ENCODE data around the gene NPBWR2. TPM values are rescaled to one million over a fixed set of nuclear protein-coding genes. Genes with fewer than 3 reads are reported as not detected.
A peak's percentile ranks its signal among the peaks of the same experiment; 100 is the strongest.

The NPBWR2 gene
- total and polyA plus RNA-seq, 9 donors, result not detected

DNA sequence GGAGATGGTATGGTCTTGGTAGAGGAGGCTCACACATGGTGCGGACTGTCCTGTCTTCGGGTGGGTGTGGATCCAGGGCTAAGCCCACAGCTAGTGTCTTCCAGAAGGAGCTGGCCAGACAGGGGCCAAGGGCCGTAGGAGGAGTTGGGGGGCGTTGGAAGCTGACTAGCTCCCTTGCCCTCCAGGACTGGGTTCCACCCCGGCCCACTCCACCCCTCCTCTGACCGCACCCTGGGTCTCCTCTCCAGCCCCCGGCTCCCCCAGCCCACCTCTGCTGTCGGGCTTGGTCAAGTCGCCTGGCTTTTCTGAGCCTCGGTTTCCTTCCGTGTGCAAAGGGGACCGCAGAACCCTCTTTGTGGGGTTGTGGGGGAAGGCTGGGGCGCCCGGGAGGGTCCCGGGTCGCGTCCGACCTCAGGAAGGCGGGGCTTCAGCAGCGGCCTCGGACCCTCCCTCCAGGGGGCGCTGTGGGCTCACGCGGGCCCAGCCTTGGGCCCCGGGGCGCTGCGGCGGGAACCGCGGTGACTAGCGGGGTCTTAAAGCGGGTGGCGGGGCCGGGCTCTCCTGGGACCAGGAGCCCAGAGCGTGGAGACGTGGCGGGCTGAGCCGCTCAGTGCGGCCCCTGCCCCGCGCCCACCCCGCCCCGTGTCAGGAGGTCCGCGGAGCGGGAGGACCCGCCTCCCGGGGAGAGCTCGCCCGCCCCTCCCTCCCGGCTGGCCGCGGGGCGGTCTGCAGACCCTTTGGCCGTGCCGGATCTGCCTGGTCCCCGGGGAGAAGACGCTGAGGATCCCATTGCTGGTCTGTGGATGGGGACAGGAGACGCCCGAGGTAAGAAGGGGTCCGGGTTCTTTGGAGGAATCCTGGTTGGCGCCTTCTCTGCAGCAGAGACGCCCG is 5.4 kb downstream of the NPBWR2 start:
- intact Hi-C loops (cut with DNase I), result no loop called here
- no peaks in the 10 kb centered on the region for H3K27me3 ChIP-seq
- TF ChIP-seq POLR2A (IDR thresholded peaks at IDR 0.05) (no peak), EP300 (IDR thresholded peaks at IDR 0.05) (no peak)
- TF ChIP-seq, protein P1, sequence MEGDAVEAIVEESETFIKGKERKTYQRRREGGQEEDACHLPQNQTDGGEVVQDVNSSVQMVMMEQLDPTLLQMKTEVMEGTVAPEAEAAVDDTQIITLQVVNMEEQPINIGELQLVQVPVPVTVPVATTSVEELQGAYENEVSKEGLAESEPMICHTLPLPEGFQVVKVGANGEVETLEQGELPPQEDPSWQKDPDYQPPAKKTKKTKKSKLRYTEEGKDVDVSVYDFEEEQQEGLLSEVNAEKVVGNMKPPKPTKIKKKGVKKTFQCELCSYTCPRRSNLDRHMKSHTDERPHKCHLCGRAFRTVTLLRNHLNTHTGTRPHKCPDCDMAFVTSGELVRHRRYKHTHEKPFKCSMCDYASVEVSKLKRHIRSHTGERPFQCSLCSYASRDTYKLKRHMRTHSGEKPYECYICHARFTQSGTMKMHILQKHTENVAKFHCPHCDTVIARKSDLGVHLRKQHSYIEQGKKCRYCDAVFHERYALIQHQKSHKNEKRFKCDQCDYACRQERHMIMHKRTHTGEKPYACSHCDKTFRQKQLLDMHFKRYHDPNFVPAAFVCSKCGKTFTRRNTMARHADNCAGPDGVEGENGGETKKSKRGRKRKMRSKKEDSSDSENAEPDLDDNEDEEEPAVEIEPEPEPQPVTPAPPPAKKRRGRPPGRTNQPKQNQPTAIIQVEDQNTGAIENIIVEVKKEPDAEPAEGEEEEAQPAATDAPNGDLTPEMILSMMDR (IDR thresholded peaks at IDR 0.05), result no peak
- no peaks in the 10 kb centered on the region for H3K9me3 ChIP-seq
- H3K27ac ChIP-seq, result no peak overlapping the region
- DNase-seq, result peak in 1 of 5 donors; percentile 27
- H3K4me3 ChIP-seq, result no peak overlapping the region
- no peaks in the 10 kb centered on the region for H3K36me3 ChIP-seq
- 5 to 9% (median 8%) methylated on average over 44 to 64 of the region's 64 CpGs for WGBS, 3 donors
- H3K4me1 ChIP-seq (ENCODE audit: insufficient read depth), result no peaks in the 10 kb centered on the region

DNA sequence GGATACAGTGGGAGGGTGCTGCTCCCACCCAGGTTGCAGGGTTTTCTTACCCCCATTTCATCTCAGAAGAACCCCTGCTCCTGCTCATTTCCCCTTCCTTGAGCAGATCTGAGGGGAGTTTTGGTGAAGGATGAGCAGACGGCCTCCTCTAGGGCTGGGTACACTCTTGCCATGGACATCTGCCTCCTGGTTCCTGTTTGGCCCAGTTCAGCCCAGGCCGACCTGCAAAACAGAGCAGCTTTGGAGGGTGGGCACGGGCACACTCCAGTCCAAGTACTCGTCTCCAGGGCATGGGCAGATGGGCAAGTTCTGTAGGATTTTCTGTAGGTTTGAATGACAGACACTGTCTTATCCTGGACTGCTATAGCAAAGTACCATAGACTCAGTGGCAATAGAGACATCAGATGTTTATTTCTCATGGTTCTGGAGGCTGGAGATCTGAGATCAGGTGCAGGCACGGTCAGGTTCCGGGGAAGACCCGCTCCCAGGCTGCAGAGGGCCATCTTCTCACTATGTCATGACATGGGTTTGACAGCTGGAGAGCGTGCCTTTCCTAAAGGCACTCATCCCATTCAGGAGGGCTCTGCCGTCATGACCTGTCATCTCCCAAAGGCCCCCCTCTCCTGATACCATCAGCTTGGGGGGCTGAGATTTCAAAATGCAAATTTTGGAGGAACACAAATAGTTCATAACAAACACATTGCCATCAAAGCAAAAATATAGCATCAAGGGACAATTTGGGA is 6.2 kb downstream of the NPBWR2 start:
- TF ChIP-seq POLR2A (IDR thresholded peaks at IDR 0.05), result no peak
- intact Hi-C loops (cut with DNase I), result no loop called here
- no peak for DNase-seq
- Histone ChIP-seq H3K4me1 (ENCODE audit: insufficient read depth) (no peaks in the 10 kb centered on the region), H3K36me3 (no peaks in the 10 kb centered on the region), H3K9me3 (no peaks in the 10 kb centered on the region), H3K27ac (no peak overlapping the region), H3K27me3 (no peaks in the 10 kb centered on the region), H3K4me3 (no peak overlapping the region)
- 85 to 95% (median 89%) methylated on average over 9 of the region's 9 CpGs for WGBS, 3 donors

DNA sequence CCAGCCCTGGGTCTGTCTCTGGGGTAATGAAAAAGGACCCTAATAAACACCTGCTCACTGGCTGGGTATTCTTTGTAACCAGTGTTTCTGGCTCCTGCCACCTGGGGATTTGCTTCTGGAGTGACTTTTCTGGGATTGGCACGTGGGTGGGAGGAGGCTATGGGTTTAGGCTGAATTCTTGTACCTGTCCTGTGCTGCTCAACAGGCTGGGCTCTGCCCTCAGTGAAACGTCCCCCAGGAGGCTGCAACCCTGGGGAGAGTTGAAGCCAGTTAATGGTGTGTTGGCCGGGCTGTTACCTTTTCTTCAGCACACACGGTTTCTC is 6.8 kb downstream of the NPBWR2 start:
- 69 to 76% (median 73%) methylated on average over 4 of the region's 4 CpGs for WGBS, 3 donors

DNA sequence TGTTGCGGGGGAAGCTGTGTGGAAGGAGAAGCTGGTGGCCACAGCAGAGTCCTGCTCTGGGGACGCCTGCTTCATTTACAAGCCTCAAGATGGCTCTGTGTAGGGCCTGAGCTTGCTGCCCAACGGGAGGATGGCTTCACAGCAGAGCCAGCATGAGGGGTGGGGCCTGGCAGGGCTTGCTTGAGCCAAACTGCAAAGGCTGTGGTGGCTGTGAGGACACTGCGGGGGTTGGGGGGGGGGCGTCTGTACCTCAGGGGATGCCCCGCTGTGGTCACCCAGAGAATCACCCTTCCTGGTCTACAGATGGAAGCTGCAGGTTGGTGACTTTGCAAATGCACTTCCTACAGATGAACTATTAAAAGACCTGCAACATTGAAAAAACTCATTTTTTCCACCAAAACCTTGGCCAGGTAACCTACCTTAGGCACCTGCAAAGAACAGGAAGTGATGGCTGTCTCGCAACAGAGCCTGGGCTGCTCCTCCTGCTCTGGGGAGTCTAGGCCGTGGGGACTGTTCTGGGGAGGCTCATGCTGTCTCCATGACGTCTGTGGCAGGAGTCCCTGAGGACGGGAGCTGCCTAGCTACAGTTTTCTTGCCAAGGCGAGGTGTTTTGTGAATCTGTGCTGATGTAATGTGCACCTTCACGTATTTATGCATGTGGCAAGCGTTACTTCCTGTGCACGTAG is 7.3 kb downstream of the NPBWR2 start:
- TF ChIP-seq POLR2A (IDR thresholded peaks at IDR 0.05) (no peak), EP300 (IDR thresholded peaks at IDR 0.05) (no peak)
- TF ChIP-seq, protein P1 (IDR thresholded peaks at IDR 0.05), result no peak
- DNase-seq, result no peak
- 81 to 89% (median 87%) methylated on average over 14 of the region's 14 CpGs for WGBS, 3 donors
- Histone ChIP-seq H3K36me3 (no peaks in the 10 kb centered on the region), H3K27ac (no peak overlapping the region), H3K4me3 (no peak overlapping the region), H3K4me1 (ENCODE audit: insufficient read depth) (no peaks in the 10 kb centered on the region), H3K9me3 (no peaks in the 10 kb centered on the region), H3K27me3 (no peaks in the 10 kb centered on the region)
- intact Hi-C loops (cut with DNase I), result no loop called here

More for the DNA sequence above, 6.8 kb downstream of the NPBWR2 start:
- H3K27ac ChIP-seq, result no peak overlapping the region
- H3K36me3 ChIP-seq, result no peaks in the 10 kb centered on the region
- no peak for TF ChIP-seq EP300 (IDR thresholded peaks at IDR 0.05)
- TF ChIP-seq, protein P1 (IDR thresholded peaks at IDR 0.05), result no peak
- TF ChIP-seq POLR2A (IDR thresholded peaks at IDR 0.05), result no peak
- intact Hi-C loops (cut with DNase I), result no loop called here
- H3K27me3 ChIP-seq, result no peaks in the 10 kb centered on the region
- H3K9me3 ChIP-seq, result no peaks in the 10 kb centered on the region
- no peak overlapping the region for H3K4me3 ChIP-seq
- H3K4me1 ChIP-seq (ENCODE audit: insufficient read depth), result no peaks in the 10 kb centered on the region
- DNase-seq, result no peak
